NCI-H2196 treated with DMSO at 0.1 percent for 48 hours (cell line): ENCODE data around the gene ALDH3B1.
"Not testable (repeated sequence)": the region's sequence is repeated elsewhere in the genome, so short reads cannot be mapped to it uniquely, and the experiment has no call there.

Source experiments
- DNase-seq: peaks from one replicate; lab custom pipeline; 2025; ENCODE audit not compliant: unreplicated experiment; lab: John Stamatoyannopoulos, UW

Gene ALDH3B1, protein sequence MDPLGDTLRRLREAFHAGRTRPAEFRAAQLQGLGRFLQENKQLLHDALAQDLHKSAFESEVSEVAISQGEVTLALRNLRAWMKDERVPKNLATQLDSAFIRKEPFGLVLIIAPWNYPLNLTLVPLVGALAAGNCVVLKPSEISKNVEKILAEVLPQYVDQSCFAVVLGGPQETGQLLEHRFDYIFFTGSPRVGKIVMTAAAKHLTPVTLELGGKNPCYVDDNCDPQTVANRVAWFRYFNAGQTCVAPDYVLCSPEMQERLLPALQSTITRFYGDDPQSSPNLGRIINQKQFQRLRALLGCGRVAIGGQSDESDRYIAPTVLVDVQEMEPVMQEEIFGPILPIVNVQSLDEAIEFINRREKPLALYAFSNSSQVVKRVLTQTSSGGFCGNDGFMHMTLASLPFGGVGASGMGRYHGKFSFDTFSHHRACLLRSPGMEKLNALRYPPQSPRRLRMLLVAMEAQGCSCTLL

DNA sequence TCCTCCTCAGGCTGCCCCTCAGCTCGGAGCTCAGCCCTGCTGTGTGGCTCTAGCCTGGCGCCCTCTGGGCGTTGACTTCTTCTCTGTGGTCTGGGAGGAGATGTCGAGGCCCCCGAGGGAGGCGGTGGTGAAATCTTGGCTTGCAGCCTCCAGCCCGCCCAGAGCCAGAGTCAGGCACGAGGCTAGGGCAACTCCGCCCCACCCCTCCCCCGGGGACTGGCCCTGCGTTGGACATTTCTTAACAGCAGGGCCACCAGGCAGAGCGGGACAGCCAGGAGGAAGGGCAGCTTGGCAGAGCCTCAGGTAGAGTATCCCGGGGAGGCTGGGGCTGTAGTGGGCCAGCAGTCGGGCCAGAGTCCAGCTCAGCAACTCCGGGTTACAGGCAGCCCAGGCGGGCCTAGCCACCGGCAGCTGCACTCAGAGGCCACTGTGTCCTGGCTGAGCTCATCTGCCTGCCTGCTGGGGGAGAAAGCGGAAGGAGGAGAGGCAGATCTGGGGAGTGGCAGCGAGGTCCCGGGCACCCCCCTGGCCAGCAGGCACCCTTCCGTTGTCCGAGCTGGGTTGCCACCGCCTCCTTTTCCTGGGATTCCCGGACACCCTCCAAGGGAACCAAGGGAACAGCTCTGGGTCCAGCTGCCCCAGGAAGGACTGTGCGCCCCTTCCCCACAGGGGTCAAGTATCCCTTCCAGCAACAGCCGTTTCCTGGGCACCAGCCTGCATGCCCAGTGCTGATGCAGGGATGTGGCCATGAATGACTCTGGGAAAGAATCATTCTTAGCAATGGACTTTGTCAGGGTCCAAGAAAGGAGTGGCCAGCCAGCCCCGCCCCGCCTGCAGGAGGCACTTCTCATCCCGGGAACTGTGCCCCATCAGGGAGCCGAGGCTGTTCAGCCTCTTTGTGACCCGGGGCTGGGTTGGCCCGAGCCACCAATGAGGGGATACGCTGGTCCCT lies at the start of gene ALDH3B1:
ALDH3B1 (plus strand) TSS at position 238 of the 952 bp plus-strand sequence. CDS start 4,971 bp downstream, outside the sequence.
- DNase-seq: no peak

DNA sequence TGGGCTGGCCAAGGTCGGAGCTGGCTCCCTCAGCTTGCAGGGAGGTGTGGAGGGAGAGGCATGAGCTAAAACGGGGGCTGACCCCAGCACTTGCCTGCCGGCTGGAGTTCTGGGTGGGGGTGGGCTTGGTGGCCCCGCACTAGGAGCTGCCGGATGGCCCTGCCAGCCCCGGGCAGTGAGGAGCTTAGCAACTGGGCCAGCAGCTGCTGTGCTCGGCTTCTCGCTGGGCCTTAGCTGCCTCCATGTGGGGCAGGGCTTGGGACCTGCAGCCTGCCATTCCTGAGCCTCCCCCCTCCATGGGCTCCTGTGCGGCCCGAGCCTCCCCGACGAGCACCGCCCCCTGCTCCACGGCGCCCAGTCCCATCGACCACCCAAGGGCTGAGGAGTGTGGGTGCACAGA lies 46.9 kb upstream of the ALDH3B1 start:
- DNase-seq: not testable (repeated sequence)

DNA sequence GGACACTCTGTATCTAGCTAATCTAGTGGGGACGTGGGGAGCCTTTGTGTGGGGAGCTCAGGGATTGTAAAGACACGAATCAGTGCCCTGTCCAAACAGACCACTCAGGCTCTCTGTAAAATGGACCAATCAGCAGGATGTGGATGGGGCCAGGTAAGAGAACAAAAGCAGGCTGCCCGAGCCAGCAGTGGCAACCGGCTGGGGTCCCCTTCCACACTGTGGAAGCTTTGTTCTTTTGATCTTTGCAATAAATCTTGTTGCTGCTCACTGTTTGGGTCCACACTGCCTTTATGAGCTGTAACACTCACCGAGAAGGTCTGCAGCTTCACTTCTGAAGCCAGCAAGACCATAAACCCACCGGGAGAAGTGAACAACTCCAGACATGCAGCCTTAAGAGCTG lies 46.2 kb upstream of the ALDH3B1 start:
- not testable (repeated sequence) for DNase-seq

DNA sequence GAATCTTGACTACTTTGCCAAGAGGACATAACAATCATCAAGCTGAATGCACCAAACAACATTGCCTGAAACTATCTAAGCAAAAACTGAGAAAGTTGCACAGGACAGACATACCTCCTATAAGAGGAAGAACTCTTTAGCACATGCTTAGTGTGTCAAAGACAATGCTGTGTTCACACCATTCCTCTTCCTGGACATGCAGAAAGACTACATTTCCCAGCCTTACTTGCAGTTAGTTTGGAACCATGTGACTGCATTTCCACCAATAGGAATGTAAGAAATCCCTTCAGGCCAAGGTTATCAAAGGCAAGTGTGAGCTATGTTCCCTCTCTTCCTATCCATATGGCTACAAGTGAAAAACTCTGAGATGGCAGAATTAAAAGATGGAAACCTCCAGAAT lies 45.4 kb upstream of the ALDH3B1 start:
- DNase-seq: not testable (repeated sequence)

DNA sequence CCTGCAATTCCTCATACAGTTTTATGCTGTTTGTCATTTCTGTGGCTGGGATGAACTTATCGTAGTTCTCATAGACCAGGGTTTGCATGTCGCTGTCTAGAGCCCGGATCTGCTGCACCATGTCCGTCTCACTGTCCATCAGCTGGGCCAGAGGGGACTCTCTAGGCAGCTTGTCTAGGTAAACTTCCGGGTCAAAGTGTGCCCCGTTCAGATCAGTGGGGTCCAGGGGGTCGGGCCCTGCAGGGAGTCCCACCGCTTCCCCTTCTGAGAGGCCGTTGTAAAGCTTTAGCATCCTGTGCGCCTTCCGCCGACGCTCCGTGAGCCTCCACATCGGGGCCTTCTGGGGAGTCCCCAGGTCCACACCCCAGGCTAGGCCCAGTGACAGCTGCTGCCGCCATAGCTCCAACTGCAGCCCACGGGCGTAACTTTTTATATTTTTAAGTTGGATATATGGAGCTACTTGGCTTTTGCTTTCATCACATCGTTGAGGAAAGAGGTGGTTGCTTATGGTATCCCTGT lies 44.2 kb upstream of the ALDH3B1 start:
- DNase-seq: not testable (repeated sequence)

DNA sequence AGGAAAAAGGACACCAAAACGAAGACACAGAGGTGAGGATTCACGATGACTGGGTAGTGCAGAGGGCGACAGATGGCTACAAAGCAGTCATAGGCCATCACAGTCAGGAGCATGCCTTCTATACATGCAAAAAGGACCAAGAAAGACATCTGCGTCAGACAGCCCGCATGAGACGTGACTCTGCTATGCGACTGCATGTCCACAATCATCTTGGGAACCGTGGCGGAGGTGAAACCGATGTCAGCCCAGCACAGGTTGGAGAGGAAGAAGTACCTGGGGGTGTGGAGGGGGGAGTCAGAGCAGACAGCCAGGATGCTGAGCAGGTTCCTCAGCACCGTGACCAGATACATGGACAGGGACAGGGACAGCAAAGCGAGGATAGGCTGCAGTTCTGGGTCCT lies 35.4 kb upstream of the ALDH3B1 start:
- DNase-seq: not testable (repeated sequence)

DNA sequence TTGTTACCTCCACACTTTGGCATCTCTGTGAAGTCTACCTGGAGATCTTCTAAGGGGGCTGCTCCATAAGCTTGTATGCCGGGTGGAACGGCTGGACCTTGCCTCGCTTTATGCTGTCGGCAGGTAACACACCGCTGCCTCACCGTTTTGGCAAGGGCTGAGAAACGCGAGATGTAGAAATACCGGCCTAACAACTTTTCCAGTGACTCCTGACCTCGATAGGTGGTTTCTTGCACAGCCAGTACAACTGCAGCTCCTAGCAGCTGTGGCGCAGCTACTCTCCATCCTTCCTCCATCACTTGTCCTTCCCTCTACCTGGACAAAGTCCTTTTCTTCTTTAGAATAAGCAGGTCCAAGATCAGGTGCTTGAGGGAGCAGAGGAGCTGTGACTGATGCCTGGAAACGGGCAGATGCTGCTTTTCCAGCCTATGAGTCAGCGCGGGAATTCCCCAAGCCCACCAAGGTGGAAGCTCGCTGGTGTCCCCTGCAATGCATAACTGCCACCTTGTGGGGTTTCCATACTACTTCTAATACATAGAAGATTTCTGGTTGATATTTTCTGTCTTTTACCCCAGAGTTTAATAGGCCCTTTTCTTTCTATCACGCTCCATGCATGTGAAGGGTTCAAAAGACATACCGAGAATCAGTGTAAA lies 31.2 kb upstream of the ALDH3B1 start:
- DNase-seq: not testable (repeated sequence)

DNA sequence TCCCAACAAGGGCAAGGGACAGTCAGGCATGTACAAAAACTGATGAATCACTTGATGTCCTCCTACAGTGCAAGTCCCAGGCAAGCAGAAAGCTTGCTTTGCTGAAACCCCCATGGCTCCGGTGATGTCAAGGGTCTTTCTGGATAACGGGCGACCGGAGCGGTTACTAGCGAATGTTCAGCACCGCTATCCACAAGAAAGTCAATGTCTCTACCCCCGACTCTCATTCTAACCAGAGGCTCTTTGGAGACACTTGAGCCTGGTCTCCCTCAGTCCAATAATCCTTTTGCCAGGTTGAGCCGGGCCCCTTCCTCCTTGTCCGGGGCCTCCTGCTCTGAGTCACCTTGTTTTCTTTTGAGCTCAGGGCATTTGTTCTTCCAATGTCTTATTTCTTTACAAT lies 28.9 kb upstream of the ALDH3B1 start:
- DNase-seq: not testable (repeated sequence)

DNA sequence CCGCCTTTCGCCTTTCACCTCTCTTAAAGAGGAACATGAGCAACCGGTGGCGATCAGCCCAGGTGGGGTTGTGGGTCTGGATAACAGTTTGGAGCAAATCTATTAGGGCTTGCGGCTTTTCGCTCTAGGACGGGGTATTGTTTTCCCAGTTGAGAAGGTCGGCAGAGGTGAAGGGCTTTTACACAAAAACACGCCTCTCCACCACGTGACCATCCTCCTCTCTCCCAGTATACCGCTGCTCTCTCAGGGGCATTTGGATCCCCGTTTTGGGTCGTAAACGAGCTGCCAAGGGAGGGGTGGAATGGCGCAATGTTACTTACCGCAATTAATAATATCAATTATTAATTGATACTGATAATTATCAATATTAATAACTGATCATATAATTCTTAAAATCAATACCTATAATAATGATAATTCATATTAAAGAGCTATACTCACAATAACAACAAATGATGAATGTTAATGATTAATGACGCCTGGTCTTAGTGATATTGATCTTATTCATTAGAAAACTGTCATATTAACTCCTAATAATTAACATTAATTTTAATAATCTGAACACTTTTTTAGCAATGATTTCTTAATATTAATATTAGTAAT lies 27.8 kb upstream of the ALDH3B1 start:
- not testable (repeated sequence) for DNase-seq

DNA sequence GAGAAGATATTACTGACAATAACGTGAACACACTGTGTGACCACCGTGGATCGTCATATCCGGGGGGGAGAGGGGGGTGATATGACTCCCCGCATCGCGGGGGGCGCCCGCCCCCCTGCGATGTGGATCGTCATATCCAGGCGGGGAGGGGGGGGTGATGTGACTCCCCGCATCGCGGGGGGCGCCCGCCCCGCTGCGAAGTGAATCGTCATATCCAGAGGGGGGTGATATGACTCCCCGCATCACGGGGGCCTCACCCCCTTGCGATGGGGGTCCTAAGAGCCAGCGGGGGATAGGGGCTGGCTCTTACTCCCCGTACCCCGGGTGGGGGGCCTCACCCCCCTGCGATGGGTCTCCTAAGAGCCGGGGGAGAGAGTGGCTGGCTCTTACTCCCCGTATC lies 26.2 kb upstream of the ALDH3B1 start:
- DNase-seq: no peak

DNA sequence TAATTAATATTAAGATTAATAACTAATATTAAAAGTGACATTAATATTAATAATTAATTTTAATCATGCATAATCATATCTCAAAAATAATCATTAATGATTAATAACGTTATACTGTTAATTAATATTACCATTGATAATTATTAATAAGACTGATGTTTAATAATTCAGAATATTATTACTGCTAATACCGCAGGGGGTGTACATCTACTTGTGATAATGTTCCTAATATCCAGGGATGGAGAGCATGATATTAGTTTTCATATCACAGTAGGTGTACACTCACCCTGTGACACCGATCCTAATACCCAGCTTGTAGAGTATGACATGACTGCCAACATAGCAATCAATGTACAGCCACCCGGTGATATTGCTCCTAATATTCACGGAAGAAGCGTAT lies 24.8 kb upstream of the ALDH3B1 start:
- not testable (repeated sequence) for DNase-seq

DNA sequence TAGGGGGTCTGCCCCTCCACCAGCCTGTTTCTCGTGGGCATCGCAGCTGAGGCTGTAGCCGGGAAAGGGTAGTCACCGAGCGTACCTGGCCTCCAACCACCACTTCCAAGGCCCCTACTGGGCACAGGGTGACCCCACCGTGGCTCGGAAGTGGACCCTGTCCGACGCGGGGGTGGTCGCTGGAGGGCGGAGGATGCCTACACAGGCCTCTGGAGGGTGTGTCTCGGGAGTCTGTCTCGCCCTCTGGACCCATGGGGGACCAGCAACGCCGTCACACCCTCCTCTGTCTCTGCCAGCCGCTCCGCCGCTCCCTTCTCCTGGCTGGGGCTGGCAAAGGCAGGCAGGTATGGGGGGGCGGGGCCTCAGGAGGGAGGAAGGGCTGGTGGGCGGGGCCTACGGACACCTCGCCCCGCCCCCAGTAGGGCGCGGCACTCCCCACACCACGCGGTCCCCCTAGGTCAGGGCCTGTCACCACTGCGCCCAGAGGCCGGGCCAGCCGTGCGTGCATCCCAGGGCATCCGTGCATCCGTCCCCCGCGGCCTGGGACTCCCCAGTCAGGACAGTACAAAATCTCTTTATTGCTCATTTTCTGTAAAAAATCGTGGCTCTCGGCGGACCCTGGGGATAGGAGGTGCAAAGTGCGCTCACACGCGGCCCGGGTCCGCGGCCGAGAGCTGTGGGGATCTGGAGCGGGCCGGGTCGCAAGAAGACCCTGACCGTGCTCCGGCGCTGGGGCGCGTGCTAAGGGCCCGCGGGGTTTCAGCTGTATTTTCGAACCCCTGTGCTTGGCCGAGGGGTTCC lies 19.4 kb upstream of the ALDH3B1 start:
- DNase-seq: not testable (repeated sequence)

DNA sequence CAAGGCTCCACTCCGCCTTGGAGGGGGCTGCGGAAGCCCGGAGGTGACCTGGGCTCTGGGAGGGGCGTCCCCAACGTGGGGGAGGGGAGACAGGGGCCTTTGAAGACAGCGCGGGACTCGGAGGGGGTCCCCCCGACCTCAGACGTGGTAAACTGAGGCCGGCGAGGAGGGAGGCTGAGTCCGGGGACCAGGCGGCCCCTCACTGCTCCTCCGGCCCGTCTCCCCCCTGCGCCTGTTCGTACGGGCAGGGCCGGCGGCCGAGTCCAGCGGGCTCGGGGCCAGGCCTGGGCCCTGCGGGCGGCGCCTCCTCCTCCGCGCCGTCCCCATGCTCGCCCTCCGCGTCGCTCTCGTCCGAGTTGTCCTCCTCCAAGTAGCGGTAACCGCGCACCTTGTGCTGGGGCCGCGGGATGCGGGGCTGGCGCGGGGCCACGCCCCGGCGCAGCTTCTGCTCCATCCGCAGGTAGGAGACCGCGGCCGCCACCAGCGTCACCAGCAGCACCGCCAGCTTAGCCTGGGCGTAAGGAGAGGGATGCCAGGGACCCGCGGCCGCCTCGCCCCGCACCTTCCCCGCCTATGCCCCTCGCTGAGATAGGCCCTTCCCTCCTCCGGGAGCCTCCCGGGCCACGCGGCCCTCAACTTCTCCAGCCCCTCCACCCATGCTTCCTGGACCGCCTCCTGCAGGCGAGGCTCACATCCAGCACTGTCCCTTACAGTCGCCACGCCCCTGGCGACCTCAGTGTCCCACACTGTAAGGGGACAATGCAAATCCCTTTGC lies 18.6 kb upstream of the ALDH3B1 start:
- not testable (repeated sequence) for DNase-seq

DNA sequence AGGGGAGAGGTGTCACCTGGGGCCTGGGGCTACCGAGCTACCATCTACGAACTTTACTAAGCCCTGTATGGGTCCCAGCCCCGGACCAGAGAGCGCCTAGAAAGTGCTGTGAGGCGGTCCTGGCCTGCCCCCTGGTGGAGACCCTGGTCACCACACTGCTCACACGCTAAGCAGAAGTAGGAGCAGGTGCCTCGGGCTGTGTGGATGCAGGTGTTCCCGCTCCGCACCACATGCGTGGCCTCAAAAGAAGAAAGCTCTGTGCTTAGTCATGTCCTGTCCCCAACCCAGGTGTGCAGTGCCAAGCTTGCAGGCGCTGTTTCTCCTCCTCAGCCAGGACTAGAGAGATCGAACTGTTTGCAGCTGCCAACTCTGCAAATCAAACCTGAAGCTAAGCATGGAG lies 16.3 kb upstream of the ALDH3B1 start:
- DNase-seq: peak; percentile 36

DNA sequence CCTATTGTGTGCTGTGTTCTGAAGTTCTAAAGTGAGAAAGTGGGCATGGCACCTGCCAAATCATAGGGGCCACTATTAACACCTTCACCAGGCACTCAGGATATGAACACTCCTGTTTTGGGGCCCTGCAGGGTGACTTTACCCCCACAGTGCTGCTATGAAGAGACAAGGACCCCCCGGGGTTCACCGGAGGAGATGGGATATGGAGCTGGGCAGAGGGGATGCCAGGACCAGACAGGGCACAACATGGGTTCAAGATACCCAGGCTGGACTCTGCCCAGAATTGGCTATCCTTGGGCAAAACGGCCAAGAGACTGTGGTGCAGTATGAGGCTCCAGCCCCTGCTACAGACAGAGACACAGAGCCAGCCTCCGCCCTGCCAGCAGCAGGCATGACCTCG lies 15.7 kb upstream of the ALDH3B1 start:
- DNase-seq: not testable (repeated sequence)

DNA sequence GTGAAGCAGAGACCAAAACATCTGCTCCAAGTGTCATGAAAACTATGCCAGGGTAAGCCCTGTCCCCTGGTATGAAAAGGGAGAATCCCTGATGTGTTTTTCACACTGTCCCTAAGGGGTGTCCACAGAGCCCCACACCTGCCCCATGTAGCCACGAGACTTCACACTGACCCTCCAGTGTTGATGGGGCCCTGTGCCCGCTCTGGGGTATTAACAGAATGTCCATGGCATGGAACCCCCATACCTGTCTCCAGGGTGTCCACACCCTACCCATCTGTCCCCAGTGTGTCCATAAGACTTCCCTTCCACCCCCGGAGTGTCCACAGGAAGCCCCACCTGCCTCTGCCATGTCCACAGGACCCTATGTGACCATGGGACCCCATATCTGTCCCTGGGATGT lies 15.0 kb upstream of the ALDH3B1 start:
- not testable (repeated sequence) for DNase-seq

DNA sequence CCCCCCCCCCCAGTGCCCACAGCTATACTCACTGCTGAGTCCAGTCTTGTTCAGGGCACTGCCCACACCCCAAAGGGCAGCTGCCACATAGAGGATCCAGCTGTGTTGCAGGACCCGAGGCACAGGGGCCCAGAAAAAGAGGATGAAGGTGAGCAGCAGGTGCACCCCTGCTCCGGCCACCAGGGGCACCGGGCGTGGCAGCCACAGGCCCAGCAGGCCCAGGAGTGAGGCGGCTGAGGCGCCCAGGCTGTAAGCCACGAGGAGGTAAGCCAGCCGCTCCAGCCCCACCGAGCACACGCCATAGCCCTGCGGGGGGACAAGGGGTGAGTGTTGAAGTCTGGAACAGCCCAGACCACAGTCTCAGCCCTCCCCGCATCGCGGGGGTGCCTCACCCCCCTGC lies 14.5 kb upstream of the ALDH3B1 start:
- DNase-seq: not testable (repeated sequence)

DNA sequence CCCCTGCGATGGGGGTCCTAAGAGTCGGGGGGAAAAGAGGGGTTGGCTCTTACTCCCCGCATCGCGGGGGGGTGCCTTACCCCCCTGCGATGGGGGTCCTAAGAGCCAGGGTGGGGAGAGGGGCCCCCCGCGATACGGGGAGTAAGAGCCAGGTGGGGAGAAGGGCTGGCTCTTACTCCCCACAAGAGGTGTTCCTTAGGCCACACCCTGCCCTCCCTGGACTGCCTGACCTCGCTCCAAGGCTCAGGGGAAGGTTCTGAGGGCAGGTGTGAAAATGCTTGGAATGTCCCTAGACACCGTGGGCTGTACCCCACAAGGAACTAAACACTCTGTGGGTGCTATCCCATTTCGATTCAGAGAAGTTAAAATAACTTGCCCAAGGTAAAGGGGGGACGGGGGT lies 14.1 kb upstream of the ALDH3B1 start:
- DNase-seq: no peak
